Tibial nerve (tissue), 3 donors: ENCODE results near the gene ALAD.

Experiments
- CTCF ChIP-seq, 5 experiments: fragments of 200-600 bp in 3 of 5; fragments of 450-650 bp in 2 of 5; sonication (generic) in 3 of 5; IDR thresholded peaks; one replicate each; pipeline ENCODE4 v1.5.1; 2016 to 2019; ENCODE audit warnings: antibody characterized with exemption in 5 of 5, mild to moderate bottlenecking in 3 of 5, moderate library complexity in 2 of 5
- POLR2A ChIP-seq, 2 donors: fragments of 450-650 bp; IDR thresholded peaks; one replicate each; pipeline ENCODE4 v1.6.1; 2017; ENCODE audit warnings: antibody characterized with exemption in 2 of 2, mild to moderate bottlenecking in 2 of 2, moderate library complexity in 2 of 2

GRCh38 chr9:113401027-113401792 lies at the start of gene ALAD:
- peak; percentile 57 to 63 for TF ChIP-seq POLR2A (IDR thresholded peaks at IDR 0.05)
- peak; percentile 93 to 99 (median 96) for TF ChIP-seq CTCF (IDR thresholded peaks at IDR 0.05)
